ENCODE results near the gene E2F7.

- no peak for TF ChIP-seq CTCF (IDR thresholded peaks at IDR 0.05; ENCODE audit: low read depth, low read length, poor library complexity, severe bottlenecking)
- no peak for TF ChIP-seq EZH2phosphoT487 (IDR thresholded peaks at IDR 0.05; ENCODE audit: borderline replicate concordance, low read length)
Observed at GRCh38 chr12:77047341-77048109, 17.8 kb downstream of the E2F7 start.

Measured in DOHH2 (cell line).